NCI-H2227 (cell line): ENCODE data around the gene BANP.
"Not testable (repeated sequence)": the region's sequence is repeated elsewhere in the genome, so short reads cannot be mapped to it uniquely, and the experiment has no call there.

Experiments
- DNase-seq: peaks from one replicate; lab custom pipeline; 2025; ENCODE audit not compliant: unreplicated experiment; lab: John Stamatoyannopoulos, UW

Gene BANP

GRCh38 chr16:87965417-87965816 lies 14.2 kb downstream of the BANP start:
- no peak for DNase-seq

GRCh38 chr16:87966064-87966645 lies 14.9 kb downstream of the BANP start:
- DNase-seq, result no peak

DNA sequence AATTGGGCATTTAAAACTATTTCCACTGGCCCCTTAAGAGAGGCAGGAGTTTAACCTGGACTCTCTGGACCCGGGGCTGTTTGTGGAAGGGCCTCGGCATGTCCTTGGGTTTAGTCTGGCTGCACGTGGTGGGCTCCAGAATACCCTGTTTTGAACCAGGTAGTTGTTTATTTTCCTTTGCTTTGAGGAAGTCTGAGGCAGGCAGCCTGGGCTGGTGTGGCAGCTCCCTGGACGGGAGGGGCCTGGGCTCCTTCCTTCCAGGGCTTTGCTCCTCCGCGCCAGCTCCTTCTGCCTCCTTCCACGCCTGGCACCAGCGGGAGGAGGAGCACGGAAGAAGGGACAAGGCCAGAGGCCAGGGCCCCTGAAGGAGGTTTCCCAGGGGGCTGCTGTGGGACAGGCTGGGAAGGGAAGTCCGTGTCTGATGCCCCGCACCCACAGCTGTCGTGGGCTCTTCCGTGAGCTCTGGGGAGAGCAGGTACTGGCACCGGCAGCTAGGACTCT lies 15.5 kb downstream of the BANP start:
- no peak for DNase-seq

GRCh38 chr16:87968541-87968940 lies 17.3 kb downstream of the BANP start:
- no peak for DNase-seq

DNA sequence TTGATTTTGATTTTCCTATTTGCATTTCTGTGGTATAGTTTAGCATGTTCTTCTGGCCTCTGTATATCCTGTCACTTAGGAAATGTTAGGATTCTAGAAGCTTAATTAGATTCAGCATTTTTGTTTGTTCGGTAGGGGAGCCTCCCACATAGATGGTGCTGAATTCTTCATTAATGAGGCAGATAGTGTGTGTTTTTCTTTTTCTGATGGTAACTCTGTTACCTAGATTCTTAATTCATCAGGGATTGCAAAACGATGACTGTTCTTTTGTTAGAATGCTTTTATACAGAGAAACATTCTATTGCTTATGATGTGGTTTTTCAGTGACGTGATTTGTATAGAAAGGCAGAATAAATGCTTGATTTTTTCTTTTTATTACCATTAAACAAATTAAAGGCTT lies 19.0 kb downstream of the BANP start:
- no peak for DNase-seq

DNA sequence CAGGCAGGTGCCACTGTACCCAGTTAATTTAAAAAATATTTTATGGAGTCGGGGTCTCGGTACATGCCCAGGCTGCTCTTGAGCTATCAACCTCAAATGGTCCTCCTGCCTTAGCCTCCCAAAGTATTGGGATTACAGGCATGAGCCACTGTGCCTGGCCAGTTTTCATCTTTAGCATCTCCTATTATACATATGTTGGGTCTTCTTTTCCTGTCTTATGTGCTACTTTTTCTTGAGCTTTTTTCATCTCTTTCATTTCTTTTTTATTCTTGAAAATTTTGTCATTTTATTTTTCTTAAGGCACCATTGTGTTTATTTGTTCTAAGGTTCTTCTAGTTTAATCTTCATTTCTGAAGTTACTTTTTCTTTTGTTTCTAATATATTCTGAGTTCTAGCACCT lies 20.7 kb downstream of the BANP start:
- DNase-seq, result no peak

- DNase-seq, result no peak
Observed at GRCh38 chr16:87973717-87974116, 22.5 kb downstream of the BANP start.

DNA sequence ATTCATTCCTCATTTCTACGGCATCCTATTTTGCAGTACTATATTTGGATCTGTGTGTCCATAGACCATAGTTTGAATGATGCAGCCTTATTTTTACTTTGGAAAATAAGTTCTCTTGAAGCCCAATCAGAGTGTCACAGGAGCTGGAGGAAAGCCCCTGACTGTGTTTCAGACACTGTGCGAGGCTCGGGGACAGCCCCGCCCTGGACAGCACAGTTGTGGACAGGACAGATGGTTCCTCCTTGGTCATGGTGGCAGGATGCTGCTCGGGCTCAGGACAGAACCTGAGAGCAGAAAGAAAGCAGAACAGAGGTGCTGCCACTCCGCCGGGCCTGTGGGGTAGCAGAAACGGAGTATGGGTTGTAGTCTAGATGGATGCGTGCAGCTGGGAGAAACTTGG lies 22.9 kb downstream of the BANP start:
- no peak for DNase-seq

- DNase-seq, result no peak
Observed at GRCh38 chr16:87976665-87977064, 25.4 kb downstream of the BANP start.

GRCh38 chr16:87978127-87978526 lies 26.9 kb downstream of the BANP start:
- no peak for DNase-seq

DNA sequence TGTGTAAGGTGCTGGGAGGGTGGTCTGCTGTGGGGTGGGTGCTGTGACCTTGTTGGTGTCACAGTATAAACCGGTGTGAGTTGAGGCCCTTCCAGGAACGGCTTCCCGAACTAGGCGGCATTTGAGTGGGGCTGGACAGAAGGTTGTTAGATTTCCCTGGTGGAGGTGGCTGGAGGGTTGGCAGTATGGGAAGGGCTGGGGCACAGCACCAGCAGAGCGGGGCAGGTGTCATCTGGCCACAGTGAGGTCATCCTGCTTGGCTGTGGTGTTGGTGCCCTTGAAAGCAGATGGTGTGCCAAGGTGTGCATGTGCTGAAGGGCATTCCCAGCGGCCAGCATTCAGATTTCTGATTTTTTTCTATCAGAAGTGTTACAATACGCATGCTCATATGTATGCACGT lies 28.1 kb downstream of the BANP start:
- DNase-seq, result no peak

GRCh38 chr16:87979911-87980630 lies 28.8 kb downstream of the BANP start:
- DNase-seq, result not testable (repeated sequence)

DNA sequence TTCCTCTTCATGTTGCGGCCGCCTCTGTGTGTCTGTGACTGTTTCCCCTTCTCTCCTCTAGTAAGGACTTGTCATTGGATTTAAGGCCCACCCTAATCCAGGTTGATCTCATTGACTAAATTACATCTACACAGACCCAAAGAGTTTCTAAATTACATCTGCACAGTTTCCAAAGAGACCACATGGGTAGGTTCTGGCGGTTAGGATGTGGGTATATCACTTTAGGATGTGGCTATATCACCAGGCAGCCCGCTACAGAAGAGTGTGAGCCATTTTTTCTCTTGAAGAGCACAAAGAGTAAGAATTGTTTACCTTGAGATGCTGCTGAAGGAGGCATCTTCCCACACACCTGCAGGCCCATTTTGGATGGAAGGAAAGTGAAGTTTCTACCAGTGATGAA lies 30.1 kb downstream of the BANP start:
- DNase-seq, result not testable (repeated sequence)

- DNase-seq, result no peak
Observed at GRCh38 chr16:87982581-87983041, 31.4 kb downstream of the BANP start.

DNA sequence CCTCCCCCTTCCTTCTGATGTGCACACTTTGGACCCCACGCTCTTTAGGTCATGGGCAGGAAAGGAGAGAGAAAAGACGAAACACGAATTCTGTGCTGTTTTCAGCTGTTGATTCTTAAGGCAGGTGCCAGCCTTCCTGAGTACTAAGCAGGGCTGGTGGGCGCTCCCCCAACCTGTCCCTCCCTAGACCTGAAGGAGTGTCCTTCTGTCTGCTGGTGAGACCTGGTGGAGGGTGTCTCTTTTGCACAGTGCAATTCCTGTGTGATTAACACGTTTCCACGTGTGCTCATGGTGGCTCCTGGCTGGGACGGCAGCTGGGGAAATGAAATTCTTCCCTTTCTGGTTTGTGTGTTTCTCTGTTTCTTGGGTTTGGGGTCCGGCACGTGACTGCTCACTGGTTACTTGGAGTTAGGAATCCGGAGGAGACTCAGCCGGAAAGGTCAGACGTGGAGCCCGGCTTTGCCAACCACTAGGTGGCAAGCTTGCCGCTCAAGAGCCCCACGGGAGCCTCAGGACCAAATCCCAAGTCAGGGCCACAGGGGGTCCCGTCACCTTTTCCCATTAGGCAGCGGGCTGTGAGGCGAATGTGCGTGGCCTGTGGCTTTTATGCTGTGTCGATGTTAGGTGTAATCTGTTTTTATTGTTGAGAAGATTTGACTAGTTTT lies 32.0 kb downstream of the BANP start:
- DNase-seq, result not testable (repeated sequence)

DNA sequence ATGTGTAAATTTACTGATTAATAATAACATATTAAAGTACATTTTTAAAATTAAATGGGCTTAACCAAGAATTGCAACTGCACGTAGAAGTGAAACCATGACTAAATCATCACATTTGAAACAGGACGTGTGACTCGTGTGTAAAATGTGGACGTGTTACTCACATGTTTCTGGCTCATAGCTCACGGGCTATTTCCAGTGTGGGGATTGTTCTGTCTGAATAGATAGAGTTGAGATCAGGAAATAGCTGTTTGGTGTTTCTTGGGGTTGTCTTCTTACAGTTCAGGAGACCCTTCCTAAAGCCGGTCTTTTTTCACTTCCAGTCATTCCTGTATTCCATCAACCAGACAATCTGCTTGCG lies 32.5 kb downstream of the BANP start:
- DNase-seq, result not testable (repeated sequence)

- not testable (repeated sequence) for DNase-seq
Observed at GRCh38 chr16:87984180-87984579, 32.9 kb downstream of the BANP start.

- no peak for DNase-seq
Observed at GRCh38 chr16:87984632-87985267, 33.5 kb downstream of the BANP start.

- DNase-seq, result not testable (repeated sequence)
Observed at GRCh38 chr16:87985493-87985892, 34.3 kb downstream of the BANP start.

GRCh38 chr16:87986361-87986849 lies 35.2 kb downstream of the BANP start:
- not testable (repeated sequence) for DNase-seq

DNA sequence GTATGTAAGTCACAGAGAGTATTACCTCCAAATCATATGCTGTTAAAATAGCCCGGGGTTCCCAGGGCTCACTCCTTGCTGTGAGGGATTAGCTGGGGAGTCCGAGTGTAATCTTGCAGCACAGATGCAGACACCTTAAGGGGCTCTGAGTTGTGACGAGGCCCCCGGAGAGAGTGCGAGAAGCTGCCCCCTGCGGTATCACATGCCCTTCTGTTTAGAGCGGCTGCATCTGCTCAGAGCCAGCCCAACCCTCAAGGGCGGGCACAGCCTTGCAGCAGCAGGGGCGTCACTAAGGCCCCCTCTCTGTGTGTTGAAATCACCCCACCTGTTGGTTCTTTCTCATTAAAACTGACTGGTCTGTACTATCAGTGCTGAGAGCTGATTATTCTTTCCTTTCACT lies 37.4 kb downstream of the BANP start:
- DNase-seq, result not testable (repeated sequence)
